ENCODE data around the gene TBXA2R. TPM values are rescaled to one million over a fixed set of nuclear protein-coding genes. Genes with fewer than 3 reads are reported as not detected.

Gene TBXA2R
- total RNA-seq, 3 donors from 2014 or later: 0.32 to 0.44 (median 0.33) TPM

- no peaks in the 10 kb centered on the region for H3K27me3 ChIP-seq
- no peaks in the 10 kb centered on the region for H3K36me3 ChIP-seq
- no peak for TF ChIP-seq POLR2AphosphoS5 (IDR thresholded peaks at IDR 0.05)
- TF ChIP-seq CTCF (IDR thresholded peaks at IDR 0.05): no peak
- TF ChIP-seq POLR2A (IDR thresholded peaks at IDR 0.05): no peak
- DNase-seq (ENCODE audit: low spot score in 2 of 2): no peak
- peak overlapping the region in 2 of 3 donors; percentile 95 to 99 for H3K4me3 ChIP-seq
- intact Hi-C loops (cut with DNase I; ENCODE audit: low total_unique reads): no loop called here
- peak overlapping the region in 1 of 2 donors; percentile 93 for H3K27ac ChIP-seq
- H3K9me3 ChIP-seq: no peaks in the 10 kb centered on the region
- peaks cover 0 to 11% of the 10 kb centered on the region in 2 donors for H3K4me1 ChIP-seq
Observed at GRCh38 chr19:3627351-3627723, 20.7 kb upstream of the TBXA2R start.

DNA sequence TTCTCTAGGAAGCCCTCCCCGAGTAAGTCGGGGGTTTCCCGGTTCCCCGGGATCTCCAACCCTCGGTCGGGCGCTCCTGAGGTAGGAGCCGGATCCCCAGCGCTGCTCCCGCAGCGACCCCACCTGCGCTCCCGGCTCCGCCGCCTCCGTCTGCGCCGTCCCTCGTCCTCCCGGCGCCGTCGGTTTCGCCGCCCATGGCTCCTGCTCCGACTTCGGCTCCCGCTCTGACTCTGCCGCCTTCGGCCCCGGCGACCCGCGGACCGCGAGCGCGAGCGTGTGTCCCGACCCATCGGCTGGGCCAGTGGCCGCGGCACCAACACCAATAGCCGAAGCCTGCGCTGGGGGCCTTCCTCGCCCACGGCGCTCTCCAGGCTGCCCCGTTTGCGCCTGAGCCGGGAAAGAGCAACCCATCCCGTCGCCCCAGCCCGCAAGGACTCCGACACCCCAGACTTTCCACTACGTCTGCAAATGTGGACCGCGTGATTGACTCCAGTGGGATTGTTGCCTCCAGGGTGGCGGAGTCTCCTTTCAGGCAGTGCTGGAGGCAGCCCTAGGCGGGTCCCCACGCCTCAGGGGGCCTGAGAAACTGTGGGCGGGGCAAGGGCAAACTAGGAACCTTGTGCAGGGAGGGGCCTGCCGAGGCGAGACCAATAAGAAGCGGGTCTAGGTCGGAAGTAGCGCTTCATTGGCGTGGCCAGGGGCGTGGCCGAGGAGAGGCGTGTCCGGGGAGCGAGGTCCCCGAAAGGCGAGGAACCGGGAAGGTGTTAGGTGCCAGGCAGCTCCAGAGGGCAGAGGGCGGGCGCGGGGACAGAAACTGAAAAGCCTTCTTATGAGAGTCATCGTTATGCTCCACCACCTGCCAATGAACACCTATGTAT lies 20.0 kb upstream of the TBXA2R start, which contains the start of gene CACTIN:
CACTIN (minus strand) TSS at position 318 of the 878 bp plus-strand sequence; CDS start at position 290, 28 bp downstream.
- Histone ChIP-seq H3K27ac (peak within 1 kb of the TSS; percentile 93 to 98), H3K36me3 (no peaks in the 10 kb centered on the region), H3K9me3 (no peaks in the 10 kb centered on the region), H3K4me1 (peaks cover 0 to 11% of the 10 kb centered on the region in 2 donors), H3K4me3 (peak within 1 kb of the TSS; percentile 95 to 100 (median 99)), H3K27me3 (no peaks in the 10 kb centered on the region)
- peak; percentile 94 to 97 (median 94) for TF ChIP-seq POLR2AphosphoS5 (IDR thresholded peaks at IDR 0.05)
- TF ChIP-seq CTCF (IDR thresholded peaks at IDR 0.05): no peak
- intact Hi-C loops (cut with DNase I; ENCODE audit: low total_unique reads): no loop called here
- peak; percentile 98 to 99 for DNase-seq (ENCODE audit: low spot score in 2 of 2)

DNA sequence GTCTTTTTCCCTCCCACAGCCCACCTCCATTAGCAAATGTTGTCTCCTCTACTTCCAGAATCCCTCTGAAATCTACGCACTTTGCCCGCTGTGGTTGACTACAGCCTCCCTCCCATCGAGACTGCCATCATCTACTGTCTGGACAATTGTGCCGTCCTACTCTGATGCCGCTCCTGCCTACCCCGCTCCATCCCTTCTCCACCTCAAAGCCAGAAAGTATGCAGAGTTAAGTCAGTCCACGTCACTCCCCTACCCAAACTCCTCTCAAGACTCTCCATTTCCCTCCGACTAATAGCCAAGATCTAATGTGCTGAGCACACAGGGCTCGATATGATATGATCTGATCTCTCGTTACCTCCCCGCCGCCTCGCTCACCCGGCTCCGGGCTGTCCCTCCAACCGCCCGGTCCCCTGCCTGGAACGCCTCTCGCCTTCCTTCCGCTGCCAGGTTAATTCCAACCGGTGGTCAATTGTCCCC lies 19.4 kb upstream of the TBXA2R start:
- intact Hi-C loops (cut with DNase I; ENCODE audit: low total_unique reads): no loop called here
- Histone ChIP-seq H3K9me3 (no peaks in the 10 kb centered on the region), H3K4me1 (peaks cover 0 to 11% of the 10 kb centered on the region in 2 donors), H3K27me3 (no peaks in the 10 kb centered on the region), H3K4me3 (peak overlapping the region; percentile 95 to 100 (median 99)), H3K27ac (peak overlapping the region; percentile 93 to 98), H3K36me3 (no peaks in the 10 kb centered on the region)
- no peak for TF ChIP-seq POLR2A (IDR thresholded peaks at IDR 0.05)
- TF ChIP-seq POLR2AphosphoS5 (IDR thresholded peaks at IDR 0.05): no peak
- TF ChIP-seq CTCF (IDR thresholded peaks at IDR 0.05): no peak
- no peak for DNase-seq (ENCODE audit: low spot score in 2 of 2)

- Histone ChIP-seq H3K9me3 (no peaks in the 10 kb centered on the region), H3K4me1 (peaks cover 0 to 11% of the 10 kb centered on the region in 2 donors), H3K27me3 (no peaks in the 10 kb centered on the region), H3K4me3 (no peak overlapping the region), H3K27ac (no peak overlapping the region), H3K36me3 (no peaks in the 10 kb centered on the region)
- intact Hi-C loops (cut with DNase I; ENCODE audit: low total_unique reads): no loop called here
- TF ChIP-seq POLR2AphosphoS5 (IDR thresholded peaks at IDR 0.05) (no peak), CTCF (IDR thresholded peaks at IDR 0.05) (no peak), POLR2A (IDR thresholded peaks at IDR 0.05) (no peak)
- no peak for DNase-seq (ENCODE audit: low spot score in 2 of 2)
Observed at GRCh38 chr19:3623716-3624115, 17.0 kb upstream of the TBXA2R start.

GRCh38 chr19:3622224-3622623 lies 15.5 kb upstream of the TBXA2R start:
- H3K27me3 ChIP-seq: no peaks in the 10 kb centered on the region
- DNase-seq (ENCODE audit: low spot score in 2 of 2): no peak
- no peak overlapping the region for H3K4me3 ChIP-seq
- intact Hi-C loops (cut with DNase I; ENCODE audit: low total_unique reads): no loop called here
- H3K36me3 ChIP-seq: no peaks in the 10 kb centered on the region
- H3K27ac ChIP-seq: no peak overlapping the region
- H3K9me3 ChIP-seq: no peaks in the 10 kb centered on the region
- H3K4me1 ChIP-seq: peaks cover 0 to 11% of the 10 kb centered on the region in 2 donors
- no peak for TF ChIP-seq POLR2A (IDR thresholded peaks at IDR 0.05)

Measured in breast epithelium (tissue), 4 donors.